ENCODE results near the gene SGSM1. TPM values are rescaled to one million over a fixed set of nuclear protein-coding genes. Genes with fewer than 3 reads are reported as not detected.
A peak's percentile ranks its signal among the peaks of the same experiment; 100 is the strongest.

SGSM1 gene
- total and polyA plus RNA-seq, 2 donors from 2014 or later: 3.6 to 4.7 TPM

- peak in 4 of 5 donors; percentile 31 to 83 (median 55) for DNase-seq
- peak overlapping the region; percentile 61 to 92 (median 91) for H3K4me3 ChIP-seq (ENCODE audit: low read length in 3 of 3)
- no peak for FAIRE-seq
- H3K27ac ChIP-seq (ENCODE audit: low read depth in 2 of 2, low read length in 2 of 2): peak overlapping the region; percentile 93
- TF ChIP-seq CTCF (IDR thresholded peaks at IDR 0.05; ENCODE audit: borderline replicate concordance, extremely low read depth, insufficient read depth): no peak
- peaks cover 0 to 19% (median 11%) of the 10 kb centered on the region in 3 donors for H3K4me1 ChIP-seq (ENCODE audit: control insufficient read depth in 2 of 3, insufficient read depth in 2 of 3, low read depth in 1 of 3, low read length in 3 of 3)
- no peaks in the 10 kb centered on the region for H3K9me3 ChIP-seq (ENCODE audit: control insufficient read depth in 2 of 3, insufficient read depth in 1 of 3, low read length in 3 of 3)
- no peaks in the 10 kb centered on the region for H3K27me3 ChIP-seq (ENCODE audit: control insufficient read depth, insufficient read depth, low read length)
- H3K36me3 ChIP-seq (ENCODE audit: control insufficient read depth in 2 of 3, insufficient read depth in 3 of 3, low read length in 3 of 3): no peaks in the 10 kb centered on the region
- peak overlapping the region; percentile 17 to 93 (median 92) for H3K9ac ChIP-seq (ENCODE audit: low read length in 3 of 3)
- intact Hi-C loops (cut with DNase I): no loop called here
Observed at GRCh38 chr22:24953384-24954113, 147.5 kb downstream of the SGSM1 start.

- Histone ChIP-seq H3K27ac (ENCODE audit: low read depth in 2 of 2, low read length in 2 of 2) (peak overlapping the region; percentile 93), H3K9ac (ENCODE audit: low read length in 3 of 3) (peak overlapping the region in 2 of 3 donors; percentile 10 to 92), H3K27me3 (ENCODE audit: control insufficient read depth, insufficient read depth, low read length) (no peaks in the 10 kb centered on the region), H3K36me3 (ENCODE audit: control insufficient read depth in 2 of 3, insufficient read depth in 3 of 3, low read length in 3 of 3) (no peaks in the 10 kb centered on the region), H3K4me1 (ENCODE audit: control insufficient read depth in 2 of 3, insufficient read depth in 2 of 3, low read depth in 1 of 3, low read length in 3 of 3) (peaks cover 0 to 19% (median 11%) of the 10 kb centered on the region in 3 donors), H3K4me3 (ENCODE audit: low read length in 3 of 3) (peak overlapping the region in 2 of 3 donors; percentile 74 to 91), H3K9me3 (ENCODE audit: control insufficient read depth in 2 of 3, insufficient read depth in 1 of 3, low read length in 3 of 3) (no peaks in the 10 kb centered on the region)
- FAIRE-seq (no peak), DNase-seq (peak in 2 of 5 donors; percentile 40 to 53)
- TF ChIP-seq CTCF (IDR thresholded peaks at IDR 0.05; ENCODE audit: borderline replicate concordance, extremely low read depth, insufficient read depth): no peak
- intact Hi-C loops (cut with DNase I): no loop called here
Observed at GRCh38 chr22:24954114-24954463, 148.1 kb downstream of the SGSM1 start.

GRCh38 chr22:24954856-24955255 is 148.8 kb downstream of the SGSM1 start:
- Histone ChIP-seq H3K27ac (ENCODE audit: low read depth in 2 of 2, low read length in 2 of 2) (no peak overlapping the region), H3K4me3 (ENCODE audit: low read length in 3 of 3) (no peak overlapping the region), H3K4me1 (ENCODE audit: control insufficient read depth in 2 of 3, insufficient read depth in 2 of 3, low read depth in 1 of 3, low read length in 3 of 3) (peaks cover 0 to 19% (median 11%) of the 10 kb centered on the region in 3 donors), H3K36me3 (ENCODE audit: control insufficient read depth in 2 of 3, insufficient read depth in 3 of 3, low read length in 3 of 3) (no peaks in the 10 kb centered on the region), H3K9me3 (ENCODE audit: control insufficient read depth in 2 of 3, insufficient read depth in 1 of 3, low read length in 3 of 3) (no peaks in the 10 kb centered on the region), H3K27me3 (ENCODE audit: control insufficient read depth, insufficient read depth, low read length) (no peaks in the 10 kb centered on the region), H3K9ac (ENCODE audit: low read length in 3 of 3) (no peak overlapping the region)
- FAIRE-seq (no peak), DNase-seq (no peak)
- intact Hi-C loops (cut with DNase I): no loop called here
- no peak for TF ChIP-seq CTCF (IDR thresholded peaks at IDR 0.05; ENCODE audit: borderline replicate concordance, extremely low read depth, insufficient read depth)
